Hematopoietic multipotent progenitor cell treated with erythropoietin and hydrocortisone succinate and interleukin-3 and kit ligand, for 17 days (in vitro differentiated cells): ENCODE results near the gene PDE4B.
"Not testable (repeated sequence)": the region's sequence is repeated elsewhere in the genome, so short reads cannot be mapped to it uniquely, and the experiment has no call there.

Experiments used
- DNase-seq: peaks from one replicate; pipeline ENCODE4 v3.0.0-alpha.2; 2015; ENCODE audit warnings: low spot score

The PDE4B gene

DNA sequence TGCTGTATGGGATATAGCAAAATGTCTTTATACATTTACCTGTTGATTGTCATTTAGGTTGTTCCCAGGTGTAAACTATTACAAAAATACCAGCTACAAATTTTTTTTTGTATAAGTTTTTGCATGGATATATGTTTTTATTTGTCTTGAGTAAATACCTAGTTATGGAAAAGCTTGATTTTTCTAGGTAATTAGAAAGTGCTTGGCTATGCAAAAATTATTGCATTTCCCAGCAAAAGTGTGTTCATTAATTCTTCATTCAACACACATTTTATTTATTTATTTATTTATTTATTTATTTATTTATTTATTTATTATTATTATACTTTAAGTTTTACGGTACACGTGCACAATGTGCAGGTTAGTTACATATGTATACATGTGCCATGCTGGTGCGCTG is 22.1 kb downstream of the PDE4B start:
- DNase-seq = no peak

DNA sequence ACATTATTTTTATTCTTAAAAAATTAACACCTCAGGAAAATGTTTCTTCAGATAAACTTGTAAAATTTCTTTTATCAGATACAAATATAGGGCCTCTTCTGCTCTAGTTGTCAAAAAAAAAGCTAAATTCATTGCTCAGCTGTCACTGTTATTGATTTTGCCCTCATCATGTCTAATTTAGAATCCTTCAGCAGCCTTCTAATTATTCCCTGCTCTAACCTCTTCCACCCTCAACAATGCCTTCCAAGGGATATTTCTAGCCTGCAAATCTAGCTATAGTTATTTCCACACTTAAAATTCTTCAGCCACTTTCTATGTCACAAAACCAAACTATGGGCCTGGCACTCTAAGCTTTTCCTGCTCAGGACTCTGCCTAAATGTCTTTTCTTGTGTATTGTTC is 25.2 kb downstream of the PDE4B start:
- no peak for DNase-seq

GRCh38 chr1:65818966-65819365 is 26.3 kb downstream of the PDE4B start:
- DNase-seq = no peak

DNA sequence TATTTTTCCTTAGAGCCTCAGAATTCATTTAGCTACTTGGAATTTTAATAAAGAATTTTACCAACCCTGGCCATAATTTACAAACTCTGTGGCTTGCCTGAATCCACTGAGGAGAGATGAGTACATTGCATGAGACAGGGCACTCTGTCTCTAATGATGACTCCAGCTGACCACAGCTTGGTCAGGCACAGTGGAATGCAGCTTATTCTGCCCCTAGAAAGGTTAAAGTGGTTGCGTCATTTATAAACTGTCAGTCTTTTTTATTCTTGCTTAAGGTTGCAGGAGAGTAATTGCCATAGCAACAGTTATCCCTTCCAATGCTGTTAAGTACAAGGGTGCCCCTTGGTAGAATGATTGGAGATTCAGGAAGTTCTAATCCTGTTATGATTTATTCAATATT is 28.3 kb downstream of the PDE4B start:
- DNase-seq = no peak

DNA sequence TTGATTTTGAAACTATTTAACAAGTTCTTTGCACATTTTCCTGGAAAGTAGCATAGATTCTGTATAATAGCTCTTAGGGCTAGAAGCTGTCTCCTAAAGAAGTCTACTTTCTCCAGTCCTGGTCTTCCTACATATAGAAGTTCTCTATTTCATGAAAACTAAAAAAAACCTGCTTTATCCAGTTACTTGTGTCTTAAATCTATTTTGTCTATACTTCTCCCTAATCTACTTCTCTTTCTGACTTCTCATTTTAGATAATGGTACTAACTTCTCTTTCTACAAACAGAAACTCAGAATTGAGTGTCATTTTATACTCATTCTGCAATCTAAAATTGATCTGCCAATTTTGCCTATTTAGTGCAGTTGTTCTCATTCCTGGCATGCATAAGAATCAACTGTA is 28.7 kb downstream of the PDE4B start:
- DNase-seq = no peak

DNA sequence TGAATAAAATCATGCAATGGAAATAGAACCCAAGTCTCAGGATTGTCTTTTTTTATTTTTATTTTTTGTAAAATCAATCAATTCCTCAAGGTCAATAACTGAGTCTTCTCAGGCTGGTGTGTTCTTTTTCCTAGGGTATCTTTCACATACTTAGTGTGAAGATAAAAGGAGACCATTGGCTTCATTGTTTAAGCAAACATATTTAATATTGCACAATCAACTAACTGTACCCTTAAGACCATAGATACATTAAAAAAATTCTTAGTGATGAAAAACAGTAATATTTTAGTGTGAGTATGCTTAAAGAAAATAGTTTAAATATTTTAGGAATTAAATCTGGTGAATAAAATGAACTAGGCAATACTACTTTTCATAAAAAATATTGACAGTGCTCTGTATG is 31.4 kb downstream of the PDE4B start:
- DNase-seq = no peak

DNA sequence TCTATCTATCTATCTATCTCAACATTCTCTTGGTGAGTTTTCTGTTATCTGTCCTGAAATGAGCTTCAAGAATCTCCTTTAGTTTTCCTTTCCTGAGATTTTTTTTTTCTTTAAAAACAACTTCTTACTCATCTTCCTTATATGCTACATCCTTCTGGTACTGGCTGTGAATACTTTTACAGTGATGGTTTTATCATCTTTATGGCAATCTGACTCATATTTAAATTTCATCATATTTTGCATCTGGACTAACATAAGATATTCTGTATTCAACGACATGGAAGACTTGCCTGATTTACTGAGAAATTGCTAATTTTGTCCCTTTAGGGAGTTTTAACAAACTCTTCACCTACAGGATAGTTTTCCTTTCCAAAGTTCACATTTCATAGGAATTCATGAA is 33.0 kb downstream of the PDE4B start:
- no peak for DNase-seq

GRCh38 chr1:65826782-65827181 is 34.1 kb downstream of the PDE4B start:
- DNase-seq = no peak

DNA sequence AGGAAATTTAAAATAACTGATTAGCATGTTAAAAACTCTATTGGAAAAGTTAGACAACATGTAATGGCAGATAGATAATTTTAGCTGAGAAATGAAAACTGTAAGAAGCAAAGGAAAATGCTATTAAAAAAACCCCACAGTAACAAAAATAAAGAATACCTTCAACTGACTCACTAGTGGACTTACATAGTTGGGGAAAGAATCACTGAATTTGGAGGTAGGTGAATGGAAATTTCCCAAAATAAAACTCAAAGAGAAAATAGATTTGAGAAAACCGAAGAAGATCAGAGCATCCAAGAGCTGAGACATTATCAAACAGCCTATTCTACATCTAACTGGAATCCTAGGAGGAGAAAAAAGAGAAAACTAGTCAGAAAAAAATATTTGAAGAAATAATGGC is 34.7 kb downstream of the PDE4B start:
- no peak for DNase-seq

DNA sequence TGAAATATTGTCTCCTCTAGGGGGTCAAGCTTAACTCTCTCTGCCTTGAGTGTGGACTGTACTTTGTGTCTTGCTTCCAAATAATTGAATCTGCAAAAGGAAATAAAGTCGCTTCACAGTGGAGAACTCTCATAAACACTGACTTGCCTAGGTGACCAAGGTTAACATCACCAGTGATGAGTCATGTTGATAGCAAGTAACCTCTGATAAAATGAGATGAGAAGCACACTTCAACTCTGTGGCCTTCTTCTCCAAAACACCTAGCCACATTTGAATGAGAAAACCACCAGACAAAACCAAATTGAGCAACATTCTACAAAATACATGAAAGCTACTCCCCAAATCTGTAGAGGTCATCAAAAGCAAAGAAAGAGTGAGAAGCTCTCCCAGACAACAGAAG is 37.6 kb downstream of the PDE4B start:
- DNase-seq = no peak

DNA sequence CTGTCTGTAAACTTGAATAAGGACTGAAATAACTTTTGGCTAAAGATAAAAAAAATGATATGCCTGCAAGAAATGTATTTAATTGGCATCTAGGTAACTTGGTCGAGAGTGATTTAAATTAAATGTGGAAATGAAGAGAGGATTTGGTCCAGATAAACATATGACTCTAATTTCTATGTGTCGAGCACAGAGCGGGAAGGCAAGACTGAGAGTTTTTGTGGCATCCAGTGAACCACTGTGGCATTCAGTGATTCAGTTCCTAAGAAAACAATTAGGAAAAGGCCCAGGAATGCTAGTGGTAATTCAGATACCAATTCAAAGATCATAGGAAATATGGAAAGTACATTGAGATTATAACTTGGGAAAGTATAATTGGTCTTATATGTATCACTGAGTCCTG is 39.6 kb downstream of the PDE4B start:
- no peak for DNase-seq

DNA sequence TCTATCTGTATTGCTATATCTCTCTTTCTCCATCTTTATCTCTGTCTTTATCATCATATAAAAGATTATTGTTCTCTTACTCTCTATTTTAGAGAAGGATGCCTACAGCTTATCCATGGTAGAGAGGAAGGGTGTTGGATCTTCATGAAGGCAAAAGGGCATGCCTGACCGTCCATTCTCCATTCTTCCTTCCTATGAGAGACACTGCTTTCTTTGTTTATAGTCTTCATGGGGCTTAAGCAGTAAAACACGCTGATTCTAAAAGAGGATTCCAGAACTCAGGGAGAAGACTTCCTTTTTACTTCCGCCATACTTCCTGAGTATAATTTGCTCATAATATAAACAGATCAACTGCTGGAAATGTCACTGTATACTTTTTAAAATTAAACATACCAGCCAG is 44.0 kb downstream of the PDE4B start:
- no peak for DNase-seq

GRCh38 chr1:65840683-65841082 is 48.0 kb downstream of the PDE4B start:
- DNase-seq = no peak

GRCh38 chr1:65844296-65844695 is 51.6 kb downstream of the PDE4B start:
- no peak for DNase-seq

DNA sequence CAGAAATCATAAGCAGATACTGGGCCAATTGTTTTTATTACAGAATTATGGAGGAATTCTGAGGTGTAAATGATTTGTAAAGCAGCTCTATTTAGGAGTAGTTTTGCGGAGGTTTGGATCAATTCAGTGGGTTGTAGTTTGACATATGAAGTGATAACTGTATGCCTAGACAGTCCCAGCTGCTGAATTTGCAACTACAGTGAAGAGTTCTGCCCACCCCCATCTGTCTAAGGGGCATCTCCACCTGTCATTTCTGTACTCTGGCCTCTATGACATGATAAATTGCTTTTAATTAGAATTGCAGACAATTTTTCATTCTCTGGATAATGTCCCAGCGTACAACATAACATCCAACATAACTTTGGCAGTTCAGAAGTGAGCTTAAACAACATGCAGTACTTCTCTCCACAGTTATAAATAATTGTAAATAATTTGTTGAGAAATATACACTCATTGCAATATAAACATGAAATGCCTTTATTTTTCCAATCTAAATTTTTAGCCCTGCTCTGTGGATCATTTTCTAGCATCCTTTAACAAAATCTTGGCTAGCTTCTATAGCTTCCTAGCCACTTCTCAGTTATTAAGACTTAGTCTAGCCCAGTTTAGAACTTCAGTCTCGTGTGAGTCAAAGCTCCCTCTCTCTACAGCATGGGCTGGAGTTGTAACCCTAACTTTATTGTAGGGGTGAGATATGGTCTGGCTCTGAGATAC is 52.3 kb downstream of the PDE4B start:
- no peak for DNase-seq

DNA sequence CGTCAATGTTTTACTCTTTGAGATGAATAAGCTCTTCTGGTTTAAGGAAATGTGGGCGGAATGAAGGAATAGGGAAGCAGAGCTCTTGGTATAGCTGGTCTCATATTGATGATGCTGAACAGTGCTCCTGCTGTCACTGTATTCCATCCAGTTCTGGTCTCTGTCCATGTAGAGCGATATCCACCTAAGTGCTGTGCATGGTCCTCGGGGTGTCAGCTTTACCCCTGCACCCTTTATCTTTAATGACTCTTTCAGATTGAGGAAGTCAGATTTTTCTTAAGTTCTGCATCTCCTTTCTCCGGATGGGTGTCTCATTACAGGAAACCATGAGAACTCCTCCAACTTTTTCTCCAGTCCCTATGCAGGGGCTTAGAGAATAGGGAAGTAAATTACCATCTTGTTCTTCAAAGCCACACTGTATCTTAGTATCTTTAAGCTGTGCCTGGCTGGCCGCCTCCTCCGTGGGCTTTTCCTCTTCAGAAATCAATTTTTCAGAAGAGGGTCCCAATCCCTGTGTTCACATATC is 52.9 kb downstream of the PDE4B start:
- no peak for DNase-seq

GRCh38 chr1:65846866-65847265 is 54.2 kb downstream of the PDE4B start:
- DNase-seq = no peak

DNA sequence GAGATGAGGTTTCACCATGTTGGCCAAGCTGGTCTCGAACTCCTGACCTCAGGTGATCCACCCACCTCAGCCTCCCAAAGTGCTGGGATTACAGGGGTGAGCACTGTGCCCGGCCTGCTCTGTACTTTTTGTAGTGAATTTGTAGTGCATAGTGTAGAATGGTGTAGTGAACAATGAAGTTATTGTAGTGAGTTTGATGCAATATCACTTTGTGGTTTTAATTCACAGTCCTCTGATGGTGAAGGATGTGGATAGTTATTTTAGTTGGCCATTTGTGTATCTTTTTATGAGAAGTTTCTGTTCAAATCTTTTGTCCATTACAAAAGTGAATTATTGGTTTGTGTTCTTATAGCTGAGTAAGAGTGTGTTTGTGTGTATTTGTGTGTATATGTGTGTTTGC is 57.6 kb downstream of the PDE4B start:
- no peak for DNase-seq

GRCh38 chr1:65856591-65856990 is 63.9 kb downstream of the PDE4B start:
- not testable (repeated sequence) for DNase-seq

DNA sequence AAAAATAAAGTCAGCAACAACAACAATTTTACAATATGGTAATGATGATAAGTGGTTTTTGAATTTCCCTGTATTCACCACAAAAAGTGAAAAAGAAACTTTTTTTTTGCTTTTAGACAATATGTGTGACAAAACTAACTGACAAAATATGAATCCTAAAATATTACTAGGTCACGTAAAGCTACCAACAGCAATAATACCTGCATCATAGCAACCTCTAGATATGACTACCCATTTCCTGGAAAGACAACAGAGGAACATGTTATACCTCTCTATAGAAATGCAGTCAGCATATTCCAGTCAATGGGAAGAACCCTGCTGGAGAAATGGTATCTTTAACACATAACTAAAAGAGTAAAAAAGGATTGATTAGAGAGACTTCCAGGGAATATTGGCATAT is 73.7 kb downstream of the PDE4B start:
- no peak for DNase-seq

GRCh38 chr1:65872301-65872700 is 79.6 kb downstream of the PDE4B start:
- DNase-seq = no peak

DNA sequence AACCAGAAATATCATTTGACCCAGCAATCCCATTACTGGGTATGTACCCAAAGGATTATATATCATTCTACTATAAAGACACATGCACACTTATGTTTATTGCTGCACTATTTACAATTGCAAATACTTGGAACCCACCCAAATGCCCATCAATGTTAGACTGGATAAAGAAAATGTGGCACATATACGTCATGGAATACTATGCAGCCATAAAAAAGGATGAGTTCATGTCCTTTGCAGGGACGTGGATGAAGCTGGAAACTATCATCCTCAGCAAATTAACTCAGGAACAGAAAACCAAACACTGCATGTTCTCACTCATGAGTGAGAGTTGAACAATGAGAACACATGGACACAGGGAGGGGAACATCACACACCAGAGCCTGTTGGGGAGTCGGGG is 85.6 kb downstream of the PDE4B start:
- DNase-seq = not testable (repeated sequence)

DNA sequence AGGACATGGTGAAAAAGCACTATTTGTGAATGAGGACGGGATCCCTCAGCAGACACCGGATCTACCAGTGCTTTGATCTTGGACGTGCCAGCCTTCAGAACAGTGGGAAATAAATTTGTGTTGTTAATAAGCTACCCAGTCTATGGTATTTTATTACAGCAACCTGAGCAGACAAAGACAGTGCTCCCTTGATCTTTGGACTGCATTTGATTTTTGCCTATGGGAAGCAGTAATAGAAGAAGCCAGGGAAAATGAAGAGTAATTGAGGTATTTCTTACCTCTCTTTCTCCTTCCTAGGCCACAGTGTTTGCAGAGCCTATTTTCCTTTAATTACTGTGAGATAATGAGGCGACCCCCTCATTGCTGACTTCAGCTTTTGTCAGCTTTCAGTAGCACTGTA is 87.9 kb downstream of the PDE4B start:
- DNase-seq = no peak

DNA sequence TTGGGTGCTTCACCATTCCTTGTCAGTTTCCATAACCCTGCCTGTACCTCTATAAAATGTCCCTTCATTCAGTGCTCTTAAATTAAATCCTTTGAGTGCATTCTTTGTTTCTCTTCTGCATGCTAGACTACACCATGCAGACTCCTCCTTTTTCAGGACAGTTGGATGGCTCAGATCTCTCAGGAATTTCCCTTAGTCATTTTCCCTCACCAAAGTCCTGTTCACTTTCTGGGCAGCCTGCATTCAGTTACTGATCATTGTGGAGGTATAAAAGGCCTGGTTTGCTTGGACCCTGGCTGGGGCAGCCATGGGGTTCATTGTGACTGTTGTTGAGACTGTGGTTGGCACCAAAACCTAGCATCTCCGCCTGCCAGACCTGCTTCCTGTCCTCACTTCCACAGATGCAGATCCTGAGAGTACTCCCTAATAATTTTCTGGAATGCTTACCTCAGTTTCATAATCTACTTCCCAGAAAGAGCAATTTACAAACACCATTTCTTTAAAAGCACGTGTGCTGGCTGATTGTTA is 88.4 kb downstream of the PDE4B start:
- DNase-seq = no peak
